B cell (primary cell): ENCODE data around the gene ASIC3.

Experiments
- CTCF ChIP-seq: fragments of 200-600 bp; IDR thresholded peaks from one replicate; pipeline ENCODE4 v1.8.0; 2022; ENCODE audit warnings: antibody characterized with exemption, mild to moderate bottlenecking
- EZH2 ChIP-seq: IDR thresholded peaks from 2 replicates; pipeline ENCODE4 v1.6.1; 2012; ENCODE audit warnings: borderline replicate concordance, low read depth, mild to moderate bottlenecking, moderate library complexity, low read length; ENCODE audit not compliant: insufficient read depth, poor library complexity, severe bottlenecking

GRCh38 chr7:151024435-151025056 lies 23.8 kb upstream of the ASIC3 start, which contains the start of gene ATG9B:
- TF ChIP-seq CTCF = no peak
- no peak for TF ChIP-seq EZH2
